Measurements from ENCODE around the gene TDRD3. TPM values are rescaled to one million over a fixed set of nuclear protein-coding genes. Genes with fewer than 3 reads are reported as not detected.

The TDRD3 gene
- total RNA-seq, 1 experiment from 2014 or later: 21.4 TPM

DNA sequence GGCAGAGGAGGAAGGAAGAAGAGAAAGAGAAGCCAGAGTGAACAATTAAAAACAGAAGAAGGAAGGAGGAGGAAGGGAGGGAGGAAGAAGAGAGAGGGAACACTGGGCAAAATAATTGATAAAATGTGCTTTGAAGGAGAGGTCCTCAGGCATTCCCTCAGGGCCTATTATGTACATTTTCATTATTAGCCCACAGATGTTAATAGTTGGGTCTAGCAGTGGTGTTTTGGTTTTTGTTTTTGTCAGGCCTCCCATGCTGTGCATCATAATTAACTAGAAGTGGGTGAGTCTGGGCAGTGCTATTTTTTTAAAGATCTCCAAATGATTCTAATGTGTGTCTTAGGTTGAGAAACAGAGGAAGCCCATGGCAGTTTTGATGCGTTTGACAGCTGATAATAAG is 178.1 kb downstream of the TDRD3 start:
- no peaks in the 10 kb centered on the region for H3K27me3 Mint-ChIP-seq (ENCODE audit: insufficient read depth, unreplicated experiment)
- H3K36me3 Mint-ChIP-seq (ENCODE audit: insufficient read depth, unreplicated experiment): no peaks in the 10 kb centered on the region
- CTCF ChIA-PET: no interaction called here
- BruUV-seq (replicated peaks): no TSS peak
- TF ChIP-seq, protein P1, sequence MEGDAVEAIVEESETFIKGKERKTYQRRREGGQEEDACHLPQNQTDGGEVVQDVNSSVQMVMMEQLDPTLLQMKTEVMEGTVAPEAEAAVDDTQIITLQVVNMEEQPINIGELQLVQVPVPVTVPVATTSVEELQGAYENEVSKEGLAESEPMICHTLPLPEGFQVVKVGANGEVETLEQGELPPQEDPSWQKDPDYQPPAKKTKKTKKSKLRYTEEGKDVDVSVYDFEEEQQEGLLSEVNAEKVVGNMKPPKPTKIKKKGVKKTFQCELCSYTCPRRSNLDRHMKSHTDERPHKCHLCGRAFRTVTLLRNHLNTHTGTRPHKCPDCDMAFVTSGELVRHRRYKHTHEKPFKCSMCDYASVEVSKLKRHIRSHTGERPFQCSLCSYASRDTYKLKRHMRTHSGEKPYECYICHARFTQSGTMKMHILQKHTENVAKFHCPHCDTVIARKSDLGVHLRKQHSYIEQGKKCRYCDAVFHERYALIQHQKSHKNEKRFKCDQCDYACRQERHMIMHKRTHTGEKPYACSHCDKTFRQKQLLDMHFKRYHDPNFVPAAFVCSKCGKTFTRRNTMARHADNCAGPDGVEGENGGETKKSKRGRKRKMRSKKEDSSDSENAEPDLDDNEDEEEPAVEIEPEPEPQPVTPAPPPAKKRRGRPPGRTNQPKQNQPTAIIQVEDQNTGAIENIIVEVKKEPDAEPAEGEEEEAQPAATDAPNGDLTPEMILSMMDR (IDR thresholded peaks at IDR 0.05; ENCODE audit: unreplicated experiment): no peak
- H3K4me1 Mint-ChIP-seq (ENCODE audit: insufficient read depth, unreplicated experiment): peaks cover 10% of the 10 kb centered on the region
- POLR2A ChIA-PET: no interaction called here
- H3K4me3 Mint-ChIP-seq (ENCODE audit: unreplicated experiment): no peak overlapping the region
- intact Hi-C loops (cut with micrococcal nuclease): no loop called here
- H3K27ac Mint-ChIP-seq (ENCODE audit: low read depth, unreplicated experiment): no peak overlapping the region
- DNase-seq (ENCODE audit: unreplicated experiment): no peak
- no peaks in the 10 kb centered on the region for H3K9me3 Mint-ChIP-seq (ENCODE audit: unreplicated experiment)

DNA sequence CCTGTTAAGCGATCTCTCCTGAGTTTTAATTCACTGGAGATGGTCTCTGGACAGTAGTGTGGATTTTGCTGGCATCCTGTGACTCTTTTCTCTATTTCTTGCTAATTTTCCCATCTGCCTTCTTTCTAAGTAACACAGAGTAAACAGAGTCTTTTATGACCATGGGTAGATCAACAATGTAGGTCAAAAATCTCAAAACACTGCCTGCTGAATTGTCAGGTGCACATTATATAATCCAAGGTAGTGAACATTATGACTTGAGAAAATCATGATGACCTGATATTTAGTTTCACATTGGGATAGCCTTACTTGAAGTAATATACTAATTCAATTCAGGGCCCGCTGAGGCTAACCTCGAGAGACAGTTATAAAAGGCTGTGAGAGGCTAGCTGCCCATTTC is 180.7 kb downstream of the TDRD3 start:
- TF ChIP-seq, protein P1 (IDR thresholded peaks at IDR 0.05; ENCODE audit: unreplicated experiment): no peak
- Mint-ChIP-seq H3K36me3 (ENCODE audit: insufficient read depth, unreplicated experiment) (no peaks in the 10 kb centered on the region), H3K4me3 (ENCODE audit: unreplicated experiment) (no peak overlapping the region), H3K9me3 (ENCODE audit: unreplicated experiment) (no peaks in the 10 kb centered on the region), H3K27ac (ENCODE audit: low read depth, unreplicated experiment) (no peak overlapping the region), H3K4me1 (ENCODE audit: insufficient read depth, unreplicated experiment) (no peaks in the 10 kb centered on the region), H3K27me3 (ENCODE audit: insufficient read depth, unreplicated experiment) (no peaks in the 10 kb centered on the region)
- BruUV-seq (replicated peaks): no TSS peak
- intact Hi-C loops (cut with micrococcal nuclease): no loop called here
- POLR2A ChIA-PET: no interaction called here
- no peak for DNase-seq (ENCODE audit: unreplicated experiment)
- CTCF ChIA-PET: no interaction called here

DNA sequence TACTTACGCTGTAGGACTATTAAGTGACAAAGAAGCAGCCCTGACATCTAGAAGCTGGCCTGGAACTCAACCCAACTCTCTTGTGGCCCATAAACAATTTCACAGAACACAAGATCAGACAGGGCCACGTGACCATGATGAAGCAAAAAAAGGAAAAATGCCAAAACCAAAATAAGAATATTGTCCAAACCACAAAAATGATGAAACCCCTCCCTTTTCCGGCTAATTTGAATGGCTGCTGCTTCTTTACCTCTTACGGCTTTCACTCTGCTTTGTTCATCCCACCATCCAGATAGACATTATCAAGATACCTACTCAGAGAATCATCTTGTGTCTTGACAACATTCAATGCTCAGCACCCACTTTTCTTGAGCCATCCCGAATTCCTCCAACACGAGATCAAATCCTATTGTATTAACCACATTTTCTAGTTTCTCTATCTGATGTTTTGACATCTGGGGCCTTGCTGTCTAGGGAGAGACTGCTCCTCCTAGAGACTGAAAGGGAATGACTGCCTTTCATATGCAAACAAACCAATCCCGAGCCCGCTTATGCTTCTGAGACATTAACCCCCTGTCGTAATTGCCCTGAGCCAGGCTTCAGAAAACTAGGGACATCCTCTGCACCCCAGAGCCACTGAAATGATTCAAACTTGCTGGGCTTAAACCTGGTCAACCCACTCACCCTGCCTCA is 186.3 kb downstream of the TDRD3 start:
- intact Hi-C loops (cut with micrococcal nuclease): no loop called here
- ChIA-PET CTCF (no interaction called here), POLR2A (no interaction called here)
- H3K36me3 Mint-ChIP-seq (ENCODE audit: insufficient read depth, unreplicated experiment): no peaks in the 10 kb centered on the region
- peak; percentile 64 for DNase-seq (ENCODE audit: unreplicated experiment)
- no peak overlapping the region for H3K27ac Mint-ChIP-seq (ENCODE audit: low read depth, unreplicated experiment)
- H3K27me3 Mint-ChIP-seq (ENCODE audit: insufficient read depth, unreplicated experiment): peaks cover 11% of the 10 kb centered on the region
- BruUV-seq (replicated peaks): no TSS peak
- no peak overlapping the region for H3K4me3 Mint-ChIP-seq (ENCODE audit: unreplicated experiment)
- TF ChIP-seq, protein P1 (IDR thresholded peaks at IDR 0.05; ENCODE audit: unreplicated experiment): no peak
- peaks cover 8% of the 10 kb centered on the region for H3K4me1 Mint-ChIP-seq (ENCODE audit: insufficient read depth, unreplicated experiment)
- H3K9me3 Mint-ChIP-seq (ENCODE audit: unreplicated experiment): no peaks in the 10 kb centered on the region

DNA sequence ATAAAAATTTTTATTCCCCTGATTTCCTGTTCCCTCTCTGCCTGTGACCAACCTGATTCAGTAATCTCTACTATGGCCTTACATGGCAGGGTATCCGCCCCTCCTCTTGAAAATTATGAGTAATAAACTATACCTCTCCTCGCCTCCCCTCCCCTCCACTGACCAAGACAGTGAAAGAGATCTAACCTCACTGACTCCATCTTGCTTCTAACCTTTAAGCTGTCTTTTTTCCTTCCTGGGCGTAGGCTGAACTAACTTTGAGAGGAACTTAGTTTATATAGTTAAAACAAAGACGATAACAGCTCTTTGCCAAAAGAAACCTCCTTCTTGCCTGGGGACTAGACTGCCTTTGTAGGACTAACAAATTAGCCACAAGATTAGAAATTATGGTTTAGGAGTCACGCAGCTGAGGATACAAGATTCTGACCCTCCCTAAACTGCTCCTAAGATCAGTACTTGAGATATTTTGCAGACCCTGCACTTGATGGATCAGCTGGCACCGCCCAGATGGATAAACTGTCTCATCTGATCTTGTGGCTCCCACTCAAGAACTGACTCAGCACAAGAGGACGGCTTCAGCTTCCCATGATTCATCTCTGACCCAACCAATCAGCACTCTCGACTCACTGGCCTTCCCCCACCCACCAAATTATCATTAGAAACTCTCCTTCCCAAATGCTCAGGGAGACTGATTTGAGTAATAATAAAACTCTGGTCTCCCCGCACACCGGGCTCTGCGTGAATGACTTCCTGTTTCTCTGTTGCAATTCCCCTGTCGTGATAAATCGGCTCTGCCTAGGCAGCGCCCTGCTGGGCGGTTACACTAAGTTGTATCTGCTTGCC is 187.1 kb downstream of the TDRD3 start:
- no TSS peak for BruUV-seq (replicated peaks)
- Mint-ChIP-seq H3K27me3 (ENCODE audit: insufficient read depth, unreplicated experiment) (peaks cover 11% of the 10 kb centered on the region), H3K4me1 (ENCODE audit: insufficient read depth, unreplicated experiment) (peaks cover 8% of the 10 kb centered on the region), H3K36me3 (ENCODE audit: insufficient read depth, unreplicated experiment) (no peaks in the 10 kb centered on the region), H3K4me3 (ENCODE audit: unreplicated experiment) (peak overlapping the region; percentile 55), H3K9me3 (ENCODE audit: unreplicated experiment) (no peaks in the 10 kb centered on the region), H3K27ac (ENCODE audit: low read depth, unreplicated experiment) (no peak overlapping the region)
- TF ChIP-seq, protein P1 (IDR thresholded peaks at IDR 0.05; ENCODE audit: unreplicated experiment): no peak
- intact Hi-C loops (cut with micrococcal nuclease): no loop called here
- CTCF ChIA-PET: no interaction called here
- POLR2A ChIA-PET: no interaction called here
- peak; percentile 86 for DNase-seq (ENCODE audit: unreplicated experiment)
